Thoracic aorta (tissue), 2 donors: Measurements from ENCODE around the gene ZNF326. TPM values are rescaled to one million over a fixed set of nuclear protein-coding genes. Genes with fewer than 3 reads are reported as not detected.
"Not testable (repeated sequence)": the region's sequence is repeated elsewhere in the genome, so short reads cannot be mapped to it uniquely, and the experiment has no call there.

ENCODE experiments used
- ATAC-seq: fragments of 150-250 bp; one replicate; pipeline ENCODE4 v1.8.0; 2017; ENCODE audit warnings: low read depth; ENCODE audit not compliant: insufficient number of reproducible peaks, low FRiP score
- DNase-seq: peaks from one replicate; pipeline ENCODE4 v3.0.0-alpha.2; 2020; ENCODE audit warnings: low spot score
- H3K27ac ChIP-seq, 2 donors: fragments of 200-600 bp; sonication (generic); 1 replicate in 1 of 2; 2 replicates in 1 of 2; pipeline ENCODE4 v1.5.1; 2016; ENCODE audit warnings: mild to moderate bottlenecking in 2 of 2, moderate library complexity in 2 of 2
- H3K27me3 ChIP-seq: fragments of 200-600 bp; sonication (generic); replicated peaks from 2 replicates; pipeline ENCODE4 v1.6.0; 2016; ENCODE audit warnings: mild to moderate bottlenecking; ENCODE audit not compliant: insufficient read depth
- H3K36me3 ChIP-seq: fragments of 200-600 bp; sonication (generic); one replicate; pipeline ENCODE4 v1.5.1; 2016
- H3K4me1 ChIP-seq, 2 donors: fragments of 200-600 bp; sonication (generic); 1 replicate in 1 of 2; 2 replicates in 1 of 2; pipeline versions ENCODE4 v1.5.1 to v1.6.0; 2016; ENCODE audit warnings: low read depth in 2 of 2, mild to moderate bottlenecking in 1 of 2; ENCODE audit not compliant: control insufficient read depth in 1 of 2
- H3K4me3 ChIP-seq: fragments of 200-600 bp; sonication (generic); 2 replicates; pipeline ENCODE4 v1.5.1; 2016; ENCODE audit warnings: mild to moderate bottlenecking
- H3K9me3 ChIP-seq: fragments of 200-600 bp; sonication (generic); 2 replicates; pipeline ENCODE4 v1.5.1; 2016
- total RNA-seq, 2 donors: library from RNA; depleted of rRNA; stranded (reverse); fragments of >200 nt; gene quantifications; one replicate each; pipeline versions ENCODE4 v1.1.0 to v1.2.3, GENCODE V29; 2016
- TF ChIP-seq, protein P1 (sequence below): fragments of 200-600 bp; sonication (generic); IDR thresholded peaks from one replicate; pipeline ENCODE4 v1.5.1; 2019; ENCODE audit warnings: antibody characterized with exemption

Gene ZNF326
- total RNA-seq, 2 donors from 2014 or later: 21.8 to 31.1 TPM

DNA sequence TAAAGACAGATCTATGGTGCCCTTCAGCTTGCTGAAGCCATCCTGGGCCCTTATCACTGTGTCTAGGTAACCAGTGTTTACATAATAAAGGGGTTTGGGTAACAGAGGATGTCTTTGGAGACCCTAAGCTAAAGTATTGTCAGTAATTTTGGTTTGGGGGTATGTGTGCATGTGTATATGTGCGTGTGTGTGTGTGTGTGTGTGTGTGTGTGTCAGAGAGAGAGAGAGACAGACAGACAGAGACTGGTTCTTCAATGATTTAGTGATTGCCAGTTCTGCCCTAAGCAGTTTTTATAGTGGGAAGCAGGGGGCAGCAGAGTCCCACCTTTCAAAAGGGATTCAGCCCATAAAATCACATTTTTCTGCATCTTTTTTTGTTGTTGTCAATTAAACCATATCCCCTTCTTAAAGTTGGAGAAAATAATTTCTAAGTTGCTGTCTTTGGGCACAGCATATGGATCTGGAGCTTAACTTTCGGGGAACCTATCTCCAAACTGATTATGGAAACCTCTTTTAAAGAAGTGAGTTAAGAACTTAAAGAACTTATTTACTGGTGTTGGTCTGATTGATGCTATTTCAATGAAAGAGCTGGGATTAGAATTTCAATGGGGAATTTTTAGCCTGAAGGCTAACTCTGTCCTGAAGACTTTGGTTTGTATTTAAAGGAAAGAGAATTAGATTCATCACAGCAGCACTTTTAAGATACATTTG, 51.1 kb downstream of the ZNF326 start:
- Histone ChIP-seq H3K36me3 (no peaks in the 10 kb centered on the region), H3K9me3 (no peaks in the 10 kb centered on the region), H3K27ac (no peak overlapping the region), H3K4me1 (no peaks in the 10 kb centered on the region), H3K27me3 (no peaks in the 10 kb centered on the region), H3K4me3 (no peak overlapping the region)
- no peak for ATAC-seq
- no peak for DNase-seq
- TF ChIP-seq, protein P1, sequence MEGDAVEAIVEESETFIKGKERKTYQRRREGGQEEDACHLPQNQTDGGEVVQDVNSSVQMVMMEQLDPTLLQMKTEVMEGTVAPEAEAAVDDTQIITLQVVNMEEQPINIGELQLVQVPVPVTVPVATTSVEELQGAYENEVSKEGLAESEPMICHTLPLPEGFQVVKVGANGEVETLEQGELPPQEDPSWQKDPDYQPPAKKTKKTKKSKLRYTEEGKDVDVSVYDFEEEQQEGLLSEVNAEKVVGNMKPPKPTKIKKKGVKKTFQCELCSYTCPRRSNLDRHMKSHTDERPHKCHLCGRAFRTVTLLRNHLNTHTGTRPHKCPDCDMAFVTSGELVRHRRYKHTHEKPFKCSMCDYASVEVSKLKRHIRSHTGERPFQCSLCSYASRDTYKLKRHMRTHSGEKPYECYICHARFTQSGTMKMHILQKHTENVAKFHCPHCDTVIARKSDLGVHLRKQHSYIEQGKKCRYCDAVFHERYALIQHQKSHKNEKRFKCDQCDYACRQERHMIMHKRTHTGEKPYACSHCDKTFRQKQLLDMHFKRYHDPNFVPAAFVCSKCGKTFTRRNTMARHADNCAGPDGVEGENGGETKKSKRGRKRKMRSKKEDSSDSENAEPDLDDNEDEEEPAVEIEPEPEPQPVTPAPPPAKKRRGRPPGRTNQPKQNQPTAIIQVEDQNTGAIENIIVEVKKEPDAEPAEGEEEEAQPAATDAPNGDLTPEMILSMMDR: peak; percentile 29

DNA sequence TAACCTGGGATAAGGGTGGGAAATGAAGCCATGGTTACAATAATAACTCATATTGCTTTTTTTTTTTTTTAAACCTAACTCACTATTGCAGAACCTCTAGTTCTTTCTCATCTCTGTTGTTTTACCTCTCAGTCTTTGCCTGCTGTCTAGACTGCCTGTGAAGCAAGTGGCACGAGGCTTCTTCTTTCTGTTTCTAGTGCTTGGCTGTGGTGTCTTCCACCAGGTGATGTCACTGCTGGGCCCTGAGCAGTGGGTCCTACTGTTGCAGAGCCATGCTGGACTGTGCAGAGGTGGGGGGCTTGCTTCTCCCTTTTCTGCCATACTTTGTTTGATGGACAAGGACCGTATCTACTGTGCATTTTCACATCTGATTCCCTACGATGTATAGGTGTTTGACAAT, 51.7 kb downstream of the ZNF326 start:
- ATAC-seq (no peak), DNase-seq (no peak)
- no peak overlapping the region for H3K27ac ChIP-seq
- H3K4me3 ChIP-seq: no peak overlapping the region
- no peaks in the 10 kb centered on the region for H3K4me1 ChIP-seq
- no peaks in the 10 kb centered on the region for H3K9me3 ChIP-seq
- H3K36me3 ChIP-seq: no peaks in the 10 kb centered on the region
- TF ChIP-seq, protein P1: no peak
- no peaks in the 10 kb centered on the region for H3K27me3 ChIP-seq

DNA sequence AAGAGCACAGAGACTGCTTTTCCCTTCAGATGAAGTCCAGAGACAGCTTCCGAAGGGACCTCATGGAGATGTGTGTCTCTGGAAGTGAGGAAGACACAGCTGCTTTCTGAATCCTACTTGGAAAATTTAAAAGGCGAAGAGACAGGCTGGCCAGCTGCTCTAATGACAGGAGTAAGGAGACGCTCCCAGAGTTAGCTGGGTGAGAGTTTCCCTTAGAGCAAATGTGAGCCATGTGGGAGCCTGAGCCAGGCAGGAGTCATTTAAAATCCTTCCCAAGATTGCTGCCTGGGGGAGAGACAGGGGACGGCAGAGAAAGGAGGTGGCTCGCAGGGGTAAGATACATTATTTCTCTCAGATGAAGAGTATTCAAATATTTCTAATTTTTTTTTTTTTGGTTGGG, 53.1 kb downstream of the ZNF326 start:
- ATAC-seq: no peak
- DNase-seq: no peak
- TF ChIP-seq, protein P1: no peak
- no peaks in the 10 kb centered on the region for H3K9me3 ChIP-seq
- H3K4me1 ChIP-seq: no peaks in the 10 kb centered on the region
- no peak overlapping the region for H3K4me3 ChIP-seq
- H3K27me3 ChIP-seq: no peaks in the 10 kb centered on the region
- no peak overlapping the region for H3K27ac ChIP-seq
- no peaks in the 10 kb centered on the region for H3K36me3 ChIP-seq

DNA sequence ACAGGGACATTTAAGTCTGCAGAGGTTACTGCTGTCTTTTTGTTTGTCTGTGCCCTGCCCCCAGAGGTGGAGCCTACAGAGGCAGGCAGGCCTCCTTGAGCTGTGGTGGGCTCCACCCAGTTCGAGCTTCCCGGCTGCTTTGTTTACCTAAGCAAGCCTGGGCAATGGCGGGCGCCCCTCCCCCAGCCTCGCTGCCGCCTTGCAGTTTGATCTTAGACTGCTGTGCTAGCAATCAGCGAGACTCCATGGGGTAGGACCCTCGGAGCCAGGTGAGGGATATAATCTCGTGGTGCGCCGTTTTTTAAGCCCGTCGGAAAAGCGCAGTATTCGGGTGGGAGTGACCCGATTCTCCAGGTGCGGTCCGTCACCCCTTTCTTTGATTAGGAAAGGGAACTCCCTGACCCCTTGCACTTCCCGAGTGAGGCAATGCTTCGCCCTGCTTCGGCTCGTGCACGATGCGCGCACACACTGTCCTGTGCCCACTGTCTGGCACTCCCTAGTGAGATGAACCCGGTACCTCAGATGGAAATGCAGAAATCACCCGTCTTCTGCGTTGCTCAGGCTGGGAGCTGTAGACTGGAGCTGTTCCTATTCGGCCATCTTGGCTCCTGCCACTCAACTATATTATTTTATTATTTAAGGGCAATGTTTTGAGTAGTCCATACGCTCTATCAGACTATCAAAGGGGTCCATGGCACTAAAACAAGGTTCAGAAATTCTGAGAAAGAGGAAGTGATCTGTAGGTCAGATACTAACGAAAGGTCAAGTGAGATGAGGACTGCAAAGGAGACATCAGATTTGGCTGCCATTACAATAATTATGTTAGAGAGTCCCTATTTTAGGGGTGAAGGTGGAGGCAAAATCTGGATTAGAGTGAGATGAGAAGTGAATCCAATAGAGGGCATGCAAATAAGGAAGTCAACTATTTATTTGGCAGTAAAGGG, 68.1 kb downstream of the ZNF326 start:
- not testable (repeated sequence) for DNase-seq, H3K9me3 ChIP-seq, ATAC-seq, H3K27ac ChIP-seq, H3K27me3 ChIP-seq, H3K4me3 ChIP-seq, H3K4me1 ChIP-seq, H3K36me3 ChIP-seq

DNA sequence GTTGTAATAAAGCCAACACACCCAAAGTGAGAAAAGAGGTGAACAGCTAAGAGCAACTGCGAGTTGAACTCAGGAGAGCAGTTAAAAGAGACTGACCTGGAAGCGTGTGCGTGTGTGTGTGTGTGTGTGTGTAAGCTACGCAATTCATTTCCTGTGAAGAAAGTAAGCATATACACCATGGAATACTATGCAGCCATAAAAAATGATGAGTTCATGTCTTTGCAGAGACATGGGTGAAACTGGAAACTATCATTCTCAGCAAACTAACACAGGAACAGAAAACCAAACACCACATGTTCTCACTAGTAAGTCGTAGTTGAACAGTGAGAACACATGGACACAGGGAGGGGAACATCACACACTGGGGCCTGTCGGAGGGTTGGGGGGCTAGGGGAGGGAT, 69.2 kb downstream of the ZNF326 start:
- not testable (repeated sequence) for H3K27me3 ChIP-seq, H3K9me3 ChIP-seq, H3K36me3 ChIP-seq, DNase-seq, ATAC-seq, H3K4me3 ChIP-seq, H3K4me1 ChIP-seq, H3K27ac ChIP-seq

DNA sequence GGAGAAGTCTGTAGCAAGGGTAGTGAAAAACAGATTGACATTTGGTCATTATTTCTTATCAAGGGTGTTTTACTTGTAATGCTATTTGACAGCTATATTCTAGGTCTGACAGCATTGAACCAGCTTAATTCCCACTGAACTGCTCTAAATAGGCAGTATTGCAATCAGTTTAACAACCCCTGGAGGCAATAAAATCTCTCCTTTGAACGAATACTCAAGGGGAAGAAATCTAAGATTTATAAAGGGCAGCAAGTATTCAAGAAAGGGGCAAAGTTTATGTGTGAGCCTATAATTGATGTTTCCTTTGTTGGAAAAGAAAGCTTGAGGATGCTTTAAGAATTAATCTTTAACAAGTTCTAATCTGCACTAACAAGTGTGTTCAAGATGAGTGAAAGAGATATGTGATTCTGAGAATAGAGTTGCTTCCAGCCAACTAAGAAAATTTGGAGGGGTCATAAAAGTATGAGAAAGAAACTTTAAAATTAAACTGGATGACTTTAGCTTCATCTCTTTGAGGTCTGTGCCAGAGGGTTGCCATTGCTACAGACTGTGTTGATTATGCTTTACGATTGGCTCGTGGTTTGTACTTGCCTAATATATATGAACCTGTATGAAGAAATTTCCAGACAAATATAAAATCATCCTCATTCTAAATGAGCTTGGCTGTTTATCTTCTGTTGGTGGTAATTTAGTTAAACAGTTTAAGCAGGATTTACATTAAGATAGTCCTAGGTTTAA, 72.5 kb downstream of the ZNF326 start:
- no peak for DNase-seq
- no peaks in the 10 kb centered on the region for H3K9me3 ChIP-seq
- H3K4me3 ChIP-seq: no peak overlapping the region
- no peaks in the 10 kb centered on the region for H3K36me3 ChIP-seq
- TF ChIP-seq, protein P1: no peak
- ATAC-seq: no peak
- no peak overlapping the region for H3K27ac ChIP-seq
- no peaks in the 10 kb centered on the region for H3K27me3 ChIP-seq
- H3K4me1 ChIP-seq: no peaks in the 10 kb centered on the region
